ENCODE data around the gene HS6ST1. TPM values are rescaled to one million over a fixed set of nuclear protein-coding genes. Genes with fewer than 3 reads are reported as not detected.

Gene HS6ST1
- total RNA-seq, 1 donor from 2014 or later = 26.8 TPM

- DNase-seq = peak; percentile 96
Observed at GRCh38 chr2:128347701-128348539, 29.3 kb upstream of the HS6ST1 start.

- no peak for DNase-seq
Observed at GRCh38 chr2:128347171-128347558, 28.5 kb upstream of the HS6ST1 start.

DNA sequence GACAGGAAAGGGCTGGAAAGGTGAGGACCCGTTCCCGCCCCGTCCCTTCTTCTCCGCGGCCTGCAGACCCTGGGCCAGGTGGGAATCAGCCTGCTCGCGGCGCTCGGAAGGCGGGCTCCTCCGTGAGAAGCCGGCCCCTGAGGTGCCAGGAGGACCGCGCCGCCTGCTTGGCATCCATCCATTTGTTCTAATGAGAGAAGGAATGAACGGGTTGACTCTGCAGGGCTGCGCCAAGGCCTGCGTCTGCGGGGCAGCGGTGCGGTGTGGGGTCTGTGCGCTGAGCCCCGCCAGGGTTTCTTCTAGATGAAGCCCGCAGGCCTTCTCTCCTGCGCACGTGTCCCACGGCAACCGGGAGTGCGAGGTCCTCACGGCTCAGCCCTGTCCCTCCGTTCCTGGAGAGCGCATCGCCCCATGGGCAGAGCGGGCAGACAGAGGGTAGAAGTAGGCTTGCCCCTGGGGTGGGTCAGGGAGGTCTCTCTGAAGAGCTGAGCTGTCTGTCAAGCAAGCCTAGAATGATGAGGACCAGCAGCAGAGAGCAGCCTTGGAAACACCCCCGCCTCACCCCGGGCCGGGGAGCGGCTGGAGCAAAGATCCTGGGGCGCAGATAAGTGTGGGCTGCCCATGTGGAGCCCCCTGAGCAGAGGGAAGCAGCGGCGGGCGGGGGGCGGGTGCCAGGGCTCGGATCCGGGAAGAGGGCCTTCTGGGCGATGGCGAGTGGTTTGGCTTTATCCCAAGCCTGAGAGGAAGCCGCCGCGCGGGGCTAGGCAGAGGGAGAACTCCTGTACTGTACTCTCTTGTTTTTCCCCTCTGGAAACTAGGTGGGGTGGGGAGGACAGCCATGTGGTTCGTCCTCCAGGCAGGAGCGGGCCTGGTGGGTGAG is 27.9 kb upstream of the HS6ST1 start:
- no peak for DNase-seq

GRCh38 chr2:128345436-128346165 is 26.9 kb upstream of the HS6ST1 start:
- no peak for DNase-seq

DNA sequence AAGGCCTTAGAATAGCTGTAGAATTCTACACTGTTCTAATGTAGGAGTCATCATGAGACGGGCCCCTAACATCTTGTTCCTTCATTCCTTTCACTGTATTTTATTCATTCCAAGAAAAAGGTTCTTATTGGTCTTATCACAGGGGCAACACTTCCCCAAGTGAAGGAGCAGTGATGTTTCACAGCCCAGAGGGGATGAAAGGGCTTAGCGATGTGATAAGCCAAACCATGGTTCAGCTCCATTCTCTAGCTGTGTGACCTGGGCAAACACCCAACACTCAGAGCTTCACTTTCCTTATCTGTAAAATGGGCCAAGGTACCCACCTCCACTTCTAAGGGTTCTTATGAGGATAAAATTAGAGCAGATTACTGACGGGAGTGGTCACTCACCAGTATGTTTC is 25.4 kb upstream of the HS6ST1 start:
- no peak for DNase-seq

DNA sequence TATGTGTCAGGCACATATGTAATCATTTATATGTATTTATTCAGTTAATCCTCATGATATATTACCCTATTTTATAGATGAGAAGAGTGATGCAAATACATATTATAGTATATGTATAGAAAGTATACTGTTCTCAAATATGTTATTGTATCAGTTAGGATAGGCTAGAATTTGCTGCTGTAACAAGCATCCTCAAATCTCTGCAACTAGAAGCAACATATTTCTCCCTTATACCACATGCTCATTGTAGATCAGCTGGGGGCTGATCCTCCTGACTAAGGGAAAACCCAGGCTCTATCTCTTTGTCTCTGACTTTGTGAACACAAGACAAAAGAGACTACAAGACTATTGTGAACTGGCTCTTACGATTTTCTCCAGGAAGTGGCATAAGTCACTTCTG is 24.8 kb upstream of the HS6ST1 start:
- no peak for DNase-seq

DNA sequence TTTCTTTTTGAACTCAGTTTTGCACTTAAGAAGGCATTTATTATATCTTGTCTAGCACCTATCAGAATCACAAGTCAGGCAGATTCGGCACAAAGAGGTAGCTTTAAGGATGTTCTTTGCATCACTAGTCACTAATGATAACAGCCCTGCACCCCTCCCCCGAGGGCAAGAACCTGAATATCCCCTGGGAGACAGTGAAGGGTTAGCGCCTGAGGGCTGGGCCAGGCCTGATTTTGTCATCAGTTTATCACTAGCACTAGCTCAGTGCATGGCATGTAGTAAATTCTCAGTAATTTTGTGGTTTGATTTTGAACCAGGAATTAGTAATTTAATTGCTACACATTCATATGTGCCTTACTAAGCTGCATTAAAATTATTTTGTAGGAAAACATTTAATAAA is 23.9 kb upstream of the HS6ST1 start:
- no peak for DNase-seq

DNA sequence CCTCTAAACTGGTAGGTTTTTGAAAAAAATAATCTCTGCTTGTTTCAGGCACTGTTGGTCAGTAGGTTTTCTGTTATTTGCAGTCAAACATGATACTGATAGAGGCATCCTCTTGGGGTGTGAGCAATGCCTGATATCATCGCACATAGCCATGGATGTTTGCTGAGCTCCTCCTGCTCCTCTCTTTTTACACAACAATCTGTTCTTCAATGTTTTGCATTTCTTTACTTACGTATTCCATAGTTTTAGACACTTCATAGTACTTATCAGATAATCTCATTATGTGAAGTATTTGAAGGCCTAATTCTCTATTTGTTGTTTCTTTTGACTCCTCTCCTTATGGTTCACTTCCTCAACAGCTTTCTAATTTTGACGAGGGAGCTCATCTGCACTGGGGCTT is 23.0 kb upstream of the HS6ST1 start:
- DNase-seq = no peak

DNA sequence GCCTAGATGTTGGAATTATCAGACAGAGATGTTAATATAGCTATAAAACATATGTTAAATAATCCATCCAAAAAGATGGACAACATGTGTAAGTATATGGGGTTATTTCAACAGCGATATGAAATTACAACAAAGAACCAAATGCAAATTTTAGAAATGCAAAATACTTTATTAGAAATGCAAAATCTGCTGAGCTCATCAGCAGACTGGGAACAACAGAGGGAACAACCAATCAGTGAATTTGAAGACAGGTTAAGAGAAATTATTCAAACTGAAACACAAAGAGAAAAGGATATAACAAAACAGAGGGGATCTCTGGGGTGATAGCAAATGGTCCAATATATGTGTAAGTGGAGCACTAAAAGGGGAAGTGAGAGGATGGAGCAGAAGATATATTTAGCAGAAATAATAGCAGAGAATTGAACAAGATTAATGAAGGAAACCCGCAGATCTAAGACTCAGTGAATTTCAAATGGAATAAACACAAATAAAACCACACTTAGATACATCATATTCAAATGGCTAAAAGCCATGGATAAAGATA is 13.5 kb upstream of the HS6ST1 start:
- DNase-seq = no peak

- no peak for DNase-seq
Observed at GRCh38 chr2:128330583-128330982, 11.9 kb upstream of the HS6ST1 start.

DNA sequence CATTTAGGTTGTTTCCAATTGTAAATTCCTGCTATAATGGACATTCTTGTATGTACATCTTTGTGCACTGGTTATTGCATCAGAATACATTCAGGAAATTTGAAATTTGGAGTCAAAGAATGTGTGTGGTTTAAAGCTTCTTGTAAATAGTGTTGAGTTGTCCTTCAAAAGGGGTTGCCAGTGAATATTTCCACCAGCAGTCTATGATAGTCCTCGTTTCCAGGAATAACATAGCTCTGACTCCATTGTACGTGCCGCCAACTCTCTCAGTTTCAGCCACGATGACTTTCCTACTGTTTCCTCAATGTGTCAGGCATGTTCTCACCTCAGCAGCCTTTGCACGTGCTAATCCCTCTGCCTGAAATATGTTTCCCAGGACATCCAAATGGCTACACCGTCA is 10.9 kb upstream of the HS6ST1 start:
- DNase-seq = peak; percentile 2

- no peak for DNase-seq
Observed at GRCh38 chr2:128327180-128327964, 8.7 kb upstream of the HS6ST1 start.

DNA sequence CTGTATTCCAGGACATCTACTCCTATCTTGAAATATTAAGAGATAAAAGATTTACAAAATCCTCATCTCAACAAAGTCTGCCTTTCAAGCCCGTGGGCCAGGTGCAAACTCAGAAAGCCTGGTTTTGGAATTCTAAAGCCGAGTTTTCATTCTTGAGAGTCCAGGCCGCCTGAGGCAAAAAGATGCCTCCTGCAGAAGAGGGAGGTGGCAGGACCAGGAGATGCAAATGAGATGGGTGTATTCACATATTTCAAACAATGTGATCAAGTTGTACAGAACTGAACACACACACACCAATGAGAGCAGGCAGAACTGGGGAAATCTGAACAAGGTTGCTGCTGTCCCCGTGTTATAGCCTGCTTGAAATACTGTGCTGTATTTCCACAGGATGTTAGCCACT is 7.7 kb upstream of the HS6ST1 start:
- DNase-seq = peak; percentile 1

- peak; percentile 51 for DNase-seq
Observed at GRCh38 chr2:128325611-128326181, 7.0 kb upstream of the HS6ST1 start.

- DNase-seq = no peak
Observed at GRCh38 chr2:128324897-128325410, 6.3 kb upstream of the HS6ST1 start.

DNA sequence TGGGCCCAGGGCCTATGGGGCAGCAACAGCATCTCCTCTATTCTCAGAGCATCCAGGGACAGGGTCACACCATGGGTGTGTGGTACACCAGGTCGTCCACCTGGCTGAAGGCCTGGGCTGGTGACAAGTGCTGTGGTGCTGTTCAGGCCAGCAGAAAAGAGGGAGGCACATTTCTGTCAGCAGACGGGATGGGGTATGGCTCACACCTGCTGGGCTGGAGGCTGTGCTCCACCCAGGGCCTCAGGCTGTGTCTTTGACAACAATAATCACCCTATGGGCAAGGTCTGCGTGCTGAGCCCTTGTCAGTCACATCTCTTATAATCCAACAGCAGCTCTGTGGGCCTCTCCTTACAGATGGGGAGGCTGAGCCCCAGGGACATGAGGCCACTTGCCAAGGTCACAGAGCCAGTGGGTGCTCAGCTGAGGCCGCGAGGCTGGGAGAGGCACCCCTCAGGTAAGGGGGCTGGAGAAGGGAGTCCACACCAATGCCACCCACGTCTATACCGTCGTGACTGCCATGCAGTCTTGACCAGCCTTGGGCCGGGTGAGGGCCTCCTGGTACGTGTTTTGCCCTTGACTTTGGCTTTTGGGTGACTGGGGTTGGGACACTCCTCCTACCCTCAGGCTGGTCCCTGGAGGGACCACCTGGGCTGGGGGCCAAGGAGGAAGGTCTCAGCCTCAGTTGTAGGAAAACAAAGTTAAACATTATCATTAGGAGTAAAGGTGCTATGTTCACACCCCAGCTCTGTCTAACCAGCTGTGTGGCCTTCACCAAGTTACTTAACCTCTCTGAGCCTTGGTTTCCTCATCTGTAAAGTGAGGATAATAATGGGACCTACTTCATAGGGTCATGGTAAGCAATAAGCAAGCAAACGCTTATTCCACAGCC is 5.6 kb upstream of the HS6ST1 start:
- DNase-seq = no peak

DNA sequence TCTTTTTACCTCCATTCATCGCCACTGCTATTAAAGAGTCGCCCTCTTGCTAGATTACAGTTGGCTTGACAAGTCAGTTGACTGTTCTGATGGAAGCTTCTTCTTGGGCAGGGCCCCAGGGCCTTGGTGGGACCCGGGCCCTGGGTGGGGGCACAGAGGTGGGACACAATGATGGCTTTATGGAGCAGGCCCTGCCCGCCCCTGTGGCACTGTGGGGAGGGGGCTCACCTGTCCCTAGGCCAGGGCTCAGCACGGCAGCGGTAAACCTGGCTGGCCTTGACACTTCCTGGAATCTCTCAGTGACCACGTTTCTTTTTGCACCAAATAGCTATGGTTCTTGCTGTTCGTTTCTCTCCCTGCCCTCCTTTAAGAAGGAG is 4.9 kb upstream of the HS6ST1 start:
- peak; percentile 0 for DNase-seq

- no peak for DNase-seq
Observed at GRCh38 chr2:128322715-128323554, 4.3 kb upstream of the HS6ST1 start.

Data from tongue (tissue), 2 donors.